HFF-Myc (cell line): ENCODE data around the gene PCDH19.

Source experiments
- DNase-seq: peaks from one replicate; pipeline ENCODE4 v3.0.0-alpha.2; 2011; ENCODE audit warnings: low read depth; ENCODE audit errors: extremely low read depth
- H3K4me3 ChIP-seq: replicated peaks from 2 replicates; pipeline ENCODE4 v1.5.1; 2011; ENCODE audit warnings: low read depth, mild to moderate bottlenecking, control low read depth, low read length
- CTCF ChIP-seq: IDR thresholded peaks from 2 replicates; pipeline ENCODE4 v1.5.1; 2012; ENCODE audit warnings: mild to moderate bottlenecking, low read depth, low read length, control low read depth; ENCODE audit errors: missing control alignments

The PCDH19 gene

GRCh38 chrX:100435726-100436125 lies 25.7 kb upstream of the PCDH19 start:
- no peak for DNase-seq
- H3K4me3 ChIP-seq = no peak overlapping the region
- TF ChIP-seq CTCF = no peak

- no peak for DNase-seq
- no peak for TF ChIP-seq CTCF
Observed at GRCh38 chrX:100424012-100424411, 13.9 kb upstream of the PCDH19 start.

GRCh38 chrX:100418556-100418955 lies 8.5 kb upstream of the PCDH19 start:
- no peak for DNase-seq
- TF ChIP-seq CTCF = no peak

More at GRCh38 chrX:100424012-100424411, 13.9 kb upstream of the PCDH19 start:
- no peak overlapping the region for H3K4me3 ChIP-seq

GRCh38 chrX:100417681-100418080 lies 7.6 kb upstream of the PCDH19 start:
- no peak overlapping the region for H3K4me3 ChIP-seq
- TF ChIP-seq CTCF = no peak
- no peak for DNase-seq

More at GRCh38 chrX:100418556-100418955, 8.5 kb upstream of the PCDH19 start:
- no peak overlapping the region for H3K4me3 ChIP-seq

- TF ChIP-seq CTCF = peak; percentile 19
- H3K4me3 ChIP-seq = no peak overlapping the region
- DNase-seq = peak; percentile 5
Observed at GRCh38 chrX:100413229-100413628, 3.2 kb upstream of the PCDH19 start.

- TF ChIP-seq CTCF = no peak
- no peak for DNase-seq
- no peak overlapping the region for H3K4me3 ChIP-seq
Observed at GRCh38 chrX:100411802-100412715, 2.0 kb upstream of the PCDH19 start.
